ENCODE data around the gene ACTN4.
"Not testable (repeated sequence)": the region's sequence is repeated elsewhere in the genome, so short reads cannot be mapped to it uniquely, and the experiment has no call there.

The ACTN4 gene

DNA sequence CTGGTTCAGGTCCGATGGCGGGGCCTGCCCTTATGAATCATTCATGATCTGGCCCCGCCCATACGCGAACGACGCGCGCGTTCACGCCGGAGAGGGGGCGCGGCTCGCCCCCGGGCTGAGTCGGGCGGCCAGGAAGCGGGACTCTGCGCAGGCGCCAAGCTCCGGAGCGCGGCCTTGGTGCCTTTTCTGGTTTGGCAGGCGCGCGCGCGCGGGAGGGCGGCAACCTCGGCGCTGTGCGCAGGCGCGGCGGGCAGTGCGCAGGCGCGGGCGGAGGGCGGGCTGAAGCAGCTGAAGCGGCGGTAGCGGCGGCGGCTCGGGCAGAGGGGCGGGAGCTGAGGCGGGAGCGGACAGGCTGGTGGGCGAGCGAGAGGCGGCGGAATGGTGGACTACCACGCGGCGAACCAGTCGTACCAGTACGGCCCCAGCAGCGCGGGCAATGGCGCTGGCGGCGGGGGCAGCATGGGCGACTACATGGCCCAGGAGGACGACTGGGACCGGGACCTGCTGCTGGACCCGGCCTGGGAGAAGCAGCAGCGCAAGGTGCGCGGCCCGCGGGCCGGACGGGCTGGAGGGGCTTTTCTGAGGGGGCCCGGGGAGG lies at the start of gene ACTN4:
TSS of gene ACTN4 (plus strand) at position 282 of the 598 bp plus-strand sequence. CDS start at position 379, 97 bp downstream.
- peak; percentile 100 for DNase-seq (ENCODE audit: low spot score)

DNA sequence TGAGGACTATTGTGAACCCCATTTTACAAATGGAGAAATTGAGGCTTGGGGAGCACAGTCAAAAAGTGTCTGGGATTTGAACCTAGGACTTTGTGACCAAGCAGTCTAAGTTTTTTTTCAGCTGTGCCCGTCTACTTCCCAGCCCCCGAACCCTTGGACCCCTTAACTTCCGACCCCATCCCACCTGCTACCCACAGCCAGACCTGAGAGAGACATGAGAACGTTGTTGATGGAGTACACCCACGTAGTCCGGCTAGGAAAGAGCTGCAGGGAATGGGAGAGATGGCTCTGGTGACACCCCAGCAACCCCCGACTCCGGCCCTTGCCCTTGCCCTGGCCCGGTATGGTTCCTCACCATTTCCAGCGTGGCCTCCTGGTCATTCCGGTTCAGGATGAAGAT lies 47.7 kb upstream of the ACTN4 start:
- no peak for DNase-seq (ENCODE audit: low spot score)

DNA sequence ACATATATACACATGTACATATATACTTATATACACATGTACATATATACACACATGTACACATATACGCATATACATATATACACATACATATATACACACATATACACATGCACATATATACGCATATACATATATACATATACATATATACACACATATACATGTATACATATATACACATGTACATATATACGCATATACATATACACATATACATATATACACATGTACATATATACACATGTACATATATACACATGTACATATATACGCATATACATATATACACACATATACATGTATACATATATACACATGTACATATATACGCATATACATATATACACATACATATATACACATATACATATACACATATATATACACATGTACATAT lies 44.6 kb upstream of the ACTN4 start:
- not testable (repeated sequence) for DNase-seq (ENCODE audit: low spot score)

DNA sequence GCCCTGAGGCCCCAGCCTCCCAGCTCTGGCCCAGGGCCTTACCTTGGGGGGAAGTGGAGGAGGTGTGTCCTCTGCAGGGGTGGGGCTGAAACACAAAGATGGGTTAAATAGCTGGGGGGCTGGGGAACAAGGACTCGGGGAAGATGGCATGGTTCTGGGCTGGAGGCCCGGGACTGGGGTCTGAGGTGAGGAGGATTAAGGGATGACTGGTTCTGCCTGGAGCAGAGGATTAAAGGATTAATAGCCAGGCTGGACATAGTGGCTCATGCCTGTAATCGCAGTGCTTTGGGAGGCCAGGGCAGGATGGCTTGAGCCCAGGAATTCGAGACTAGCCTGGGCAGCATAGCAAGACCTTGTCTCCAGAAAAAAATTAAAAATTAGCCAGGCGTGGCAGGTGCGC lies 41.3 kb upstream of the ACTN4 start:
- no peak for DNase-seq (ENCODE audit: low spot score)

DNA sequence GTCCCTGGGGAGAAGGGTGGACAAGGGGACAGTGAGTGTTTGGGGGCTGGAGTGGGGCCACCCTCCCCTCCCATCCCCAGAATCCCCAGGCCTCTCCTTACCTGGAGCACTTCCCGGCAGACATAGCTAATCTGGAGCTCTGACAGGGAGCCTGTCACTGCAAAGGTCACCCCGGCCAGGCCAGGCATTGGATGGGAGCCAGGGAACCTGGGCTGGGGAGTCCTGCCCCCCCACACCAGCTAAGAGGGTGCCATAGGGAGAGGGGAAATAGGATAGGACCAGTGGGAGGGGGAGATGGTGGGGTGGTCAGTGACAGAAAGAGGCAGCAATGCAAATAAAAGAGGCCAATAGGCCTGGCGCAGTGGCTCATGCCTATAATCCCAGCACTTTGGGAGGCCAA lies 33.2 kb upstream of the ACTN4 start:
- DNase-seq (ENCODE audit: low spot score): no peak

DNA sequence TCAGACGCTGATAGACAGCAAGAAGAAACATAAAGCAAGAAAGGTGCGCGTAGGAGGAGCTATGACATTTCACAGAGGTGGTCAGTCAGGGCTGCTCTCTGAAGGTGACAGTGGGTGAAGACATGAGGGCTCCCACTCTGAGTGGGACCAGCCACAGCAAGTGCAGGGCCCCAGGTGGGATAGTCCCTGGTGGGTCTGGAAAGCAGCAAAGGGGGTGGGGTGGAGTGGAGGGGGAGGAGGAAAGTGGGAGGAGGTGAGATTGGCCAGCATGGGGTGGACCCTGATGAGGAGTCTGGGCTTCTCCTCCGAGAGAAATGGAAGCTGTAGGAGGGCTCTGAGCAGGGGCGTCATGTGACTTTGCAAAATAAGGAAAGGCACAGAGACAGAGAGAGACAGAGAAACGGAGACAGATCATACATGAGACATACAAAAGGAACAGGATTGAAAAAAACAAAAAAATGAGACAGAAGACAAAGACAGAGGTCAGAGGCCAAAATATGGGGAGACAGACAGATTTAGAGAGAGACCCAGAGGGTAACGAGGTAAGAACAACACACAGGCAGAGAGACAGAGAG lies 32.4 kb upstream of the ACTN4 start:
- no peak for DNase-seq (ENCODE audit: low spot score)

DNA sequence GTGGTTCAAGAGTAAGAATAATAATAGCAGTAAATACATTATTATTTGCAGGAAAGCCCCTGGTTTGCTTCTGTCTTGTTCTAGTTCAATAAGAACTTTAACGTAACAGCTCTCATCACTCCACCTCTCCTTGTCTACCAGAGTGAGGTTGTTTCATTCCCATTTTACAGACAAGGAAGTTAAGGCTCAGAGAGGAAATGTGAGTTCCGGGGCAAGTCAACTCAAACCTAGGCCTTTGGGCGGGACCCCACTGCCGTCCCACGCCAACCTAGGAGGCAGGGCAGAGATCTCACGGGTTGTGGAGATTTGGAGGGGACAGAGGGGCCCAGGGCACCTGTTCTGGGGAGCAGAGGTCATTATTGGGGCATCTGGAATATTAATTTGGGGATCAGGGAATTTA lies 31.2 kb upstream of the ACTN4 start:
- DNase-seq (ENCODE audit: low spot score): peak; percentile 7

DNA sequence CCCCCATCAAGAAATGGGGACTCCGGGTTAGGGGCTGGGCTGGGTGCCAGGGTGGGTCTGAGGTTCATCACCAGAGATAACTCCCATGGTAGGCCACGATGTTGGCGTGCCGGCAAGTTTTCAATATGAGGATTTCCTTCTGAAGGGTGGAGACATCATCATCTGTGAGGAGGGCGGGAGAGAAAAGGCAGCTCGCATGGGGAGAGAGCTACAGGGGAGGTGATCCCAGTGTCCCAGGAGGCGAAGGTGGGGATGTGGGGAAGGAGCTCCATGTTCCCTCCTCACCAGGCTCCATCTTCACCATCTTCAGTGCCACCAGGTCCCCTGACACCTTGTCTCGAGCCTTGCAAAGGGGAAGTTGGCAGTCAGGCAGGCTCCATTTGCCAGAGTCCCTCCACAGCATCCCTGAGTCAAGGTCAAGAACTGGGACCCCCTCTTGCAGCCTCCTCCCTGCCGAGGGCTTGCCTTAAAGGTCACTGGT lies 30.1 kb upstream of the ACTN4 start:
- peak; percentile 3 for DNase-seq (ENCODE audit: low spot score)

DNA sequence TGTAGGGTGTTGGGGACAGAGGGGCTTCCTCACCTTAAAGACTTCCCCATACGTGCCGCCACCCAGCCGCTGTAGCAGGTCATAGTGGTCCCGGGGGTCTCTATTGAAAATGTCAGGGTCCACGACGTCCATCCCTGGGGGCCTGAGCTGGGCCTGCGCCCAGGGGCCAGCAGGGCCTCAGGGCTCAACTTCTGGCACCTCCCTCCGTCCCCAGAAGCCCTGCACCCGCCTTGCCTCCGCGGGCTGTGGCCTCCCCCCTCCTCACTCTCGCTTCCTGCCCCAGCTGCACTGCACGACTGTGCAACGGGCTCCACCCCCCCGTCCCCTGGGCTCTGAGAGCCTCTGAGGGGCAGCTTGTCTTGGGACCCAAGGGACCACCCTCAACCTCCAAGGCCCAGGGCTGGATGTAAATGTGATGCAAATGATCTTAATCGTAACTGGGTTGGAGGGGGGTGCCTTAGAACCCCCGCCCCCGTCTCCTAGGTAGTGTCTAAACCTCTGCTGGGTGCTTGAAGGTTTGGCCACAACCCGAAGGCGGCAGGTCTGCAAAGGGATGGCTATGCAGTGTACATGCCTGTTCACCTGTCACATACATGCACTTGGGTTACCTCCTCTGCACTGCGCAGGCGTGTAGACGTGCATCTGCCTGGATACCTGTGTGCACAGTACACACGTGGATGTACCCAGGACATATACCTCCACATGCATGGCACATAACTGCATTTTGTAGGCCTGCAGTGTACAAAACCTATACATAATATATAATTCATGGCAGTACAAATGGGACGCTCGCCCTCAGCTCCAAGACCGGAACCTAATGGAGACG lies 29.5 kb upstream of the ACTN4 start, which contains the start of gene MAP4K1:
TSS of gene MAP4K1 (minus strand) at position 190 of the 826 bp plus-strand sequence. CDS start at position 132, 58 bp downstream.
- peak; percentile 59 for DNase-seq (ENCODE audit: low spot score)

DNA sequence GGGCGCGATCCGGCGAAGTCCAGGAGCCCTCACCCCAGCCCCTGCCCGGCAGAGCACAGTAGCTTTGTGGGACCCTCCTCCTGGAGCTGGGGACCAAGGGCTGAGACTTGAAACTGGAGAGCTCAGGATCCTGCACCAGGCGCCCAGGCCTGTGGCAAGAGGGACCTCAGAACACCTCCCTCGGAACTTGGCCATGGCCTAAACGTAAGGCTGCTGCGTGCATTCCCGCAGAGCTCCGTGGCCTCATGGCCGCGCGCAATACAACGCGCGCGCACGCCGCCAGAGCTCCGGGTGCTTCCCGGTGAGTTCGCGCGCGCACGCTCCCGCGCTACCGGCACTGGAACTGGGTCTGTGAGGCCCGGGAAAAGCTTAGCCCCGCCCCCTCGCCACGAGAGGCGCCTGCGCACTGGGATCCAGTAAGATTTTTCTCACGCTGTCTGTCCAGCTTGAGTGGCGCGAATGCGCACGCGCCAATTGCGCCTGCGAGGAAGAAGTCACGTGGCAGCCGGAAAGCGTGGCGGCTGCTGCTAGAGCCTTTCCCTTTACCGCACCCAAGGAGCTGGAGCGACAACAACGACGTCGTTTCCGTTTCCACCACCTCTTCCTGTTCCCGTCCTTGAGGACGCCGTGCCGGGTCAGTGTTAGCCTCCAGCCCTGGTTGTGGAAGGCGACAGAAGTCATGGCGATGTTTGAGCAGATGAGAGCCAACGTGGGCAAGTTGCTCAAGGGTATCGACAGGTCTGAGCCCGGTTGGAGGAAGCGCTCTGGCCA lies 28.7 kb upstream of the ACTN4 start, which contains the start of gene EIF3K:
TSS of gene EIF3K (plus strand) at position 599 of the 771 bp plus-strand sequence. CDS start at position 680, 81 bp downstream.
- DNase-seq (ENCODE audit: low spot score): peak; percentile 98

DNA sequence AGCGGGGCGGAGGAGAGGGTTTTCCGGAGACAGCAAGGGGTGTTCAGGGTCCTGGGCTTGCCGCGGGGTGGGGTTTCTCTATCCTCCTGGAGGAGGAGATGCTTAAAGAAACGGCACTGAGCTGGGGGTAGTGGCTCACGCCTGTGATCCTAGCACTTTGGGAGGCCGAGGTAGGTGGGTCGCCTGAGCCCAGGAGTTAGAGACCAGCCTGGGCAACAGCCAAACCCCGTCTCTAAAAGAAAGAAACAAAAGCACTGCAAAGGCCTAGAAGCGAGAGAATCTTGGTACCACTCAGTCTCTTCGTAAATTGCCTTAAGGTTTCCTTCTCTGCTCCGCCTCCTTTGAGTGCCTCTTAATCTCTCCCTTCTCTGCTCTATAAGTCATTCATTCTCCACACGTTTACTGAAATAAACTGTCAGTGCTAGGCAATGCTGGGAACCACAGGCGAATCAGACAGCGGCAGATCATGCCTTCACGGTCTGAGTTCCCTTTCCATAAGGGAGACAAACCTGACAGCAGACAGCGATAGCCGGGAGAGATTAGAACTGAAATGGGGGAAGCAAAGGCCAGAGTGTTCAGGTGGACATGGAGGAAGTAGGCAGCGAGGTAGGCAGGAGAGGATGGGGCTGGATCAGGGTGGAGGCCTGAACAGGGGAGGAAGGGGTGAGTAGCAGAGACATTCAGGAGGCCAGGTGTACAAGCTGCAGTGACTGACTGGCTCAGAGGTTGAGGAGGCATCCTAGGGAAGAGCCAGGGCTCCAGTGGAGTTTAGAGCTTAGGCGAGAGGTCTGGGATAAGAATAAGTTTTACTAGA lies 27.9 kb upstream of the ACTN4 start:
- DNase-seq (ENCODE audit: low spot score): no peak

DNA sequence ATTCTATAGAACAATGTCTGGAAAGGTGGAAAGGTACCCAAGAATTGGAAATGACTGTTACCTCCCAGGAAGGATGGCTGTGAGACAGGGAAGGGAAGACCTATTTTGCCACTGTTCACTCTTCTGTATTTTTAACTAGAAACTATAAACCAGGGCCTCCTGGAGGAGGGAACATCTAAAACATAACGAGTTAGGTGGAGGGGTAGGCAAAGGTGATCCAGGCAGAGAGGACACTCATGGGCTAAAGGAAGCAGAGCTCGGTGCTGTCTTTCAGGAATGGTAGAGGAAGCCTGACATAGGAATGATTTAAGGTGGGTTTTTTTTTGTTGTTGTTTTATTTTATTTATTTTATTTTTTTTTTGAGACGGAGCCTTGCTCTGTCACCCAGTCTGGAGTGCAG lies 22.6 kb upstream of the ACTN4 start:
- DNase-seq (ENCODE audit: low spot score): no peak

DNA sequence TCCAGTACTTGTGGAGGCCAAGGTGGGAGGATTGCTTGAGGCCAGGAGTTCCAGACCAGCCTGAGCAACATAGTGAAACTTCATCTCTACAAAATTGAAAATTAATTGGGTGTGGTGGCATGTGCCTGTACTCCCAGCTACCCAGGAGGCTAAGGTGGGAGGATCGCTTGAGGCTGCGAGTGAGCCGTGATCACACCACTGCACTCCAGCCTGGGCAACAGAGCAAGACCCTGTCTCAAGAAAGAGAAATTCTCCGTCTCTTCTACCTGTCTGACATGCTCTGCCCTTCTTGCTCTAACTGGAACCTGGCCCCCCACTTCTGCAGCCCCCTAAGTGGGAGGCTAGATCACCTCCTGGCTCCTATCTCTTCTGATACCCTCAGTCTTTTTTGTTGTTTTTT lies 21.0 kb upstream of the ACTN4 start:
- no peak for DNase-seq (ENCODE audit: low spot score)

DNA sequence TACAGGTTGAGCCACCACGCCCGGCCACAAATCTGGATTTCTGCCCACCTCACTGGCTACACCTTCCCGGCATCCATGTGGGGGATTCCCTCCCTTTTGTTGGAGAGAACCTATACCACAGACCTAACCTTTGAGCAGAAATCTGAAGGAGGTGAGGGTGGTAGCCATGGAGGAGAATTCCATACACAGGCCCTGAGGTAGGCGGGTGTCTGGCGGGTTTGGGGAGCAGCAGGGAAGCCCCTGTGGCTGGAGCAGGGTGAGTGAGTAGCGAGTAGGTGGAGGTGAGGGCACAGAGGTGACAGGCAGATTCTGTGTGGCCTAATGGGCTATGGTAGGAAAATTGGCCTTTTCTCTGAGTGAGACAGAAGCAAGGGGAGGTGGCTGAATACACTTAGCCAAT lies 17.9 kb upstream of the ACTN4 start:
- DNase-seq (ENCODE audit: low spot score): no peak

DNA sequence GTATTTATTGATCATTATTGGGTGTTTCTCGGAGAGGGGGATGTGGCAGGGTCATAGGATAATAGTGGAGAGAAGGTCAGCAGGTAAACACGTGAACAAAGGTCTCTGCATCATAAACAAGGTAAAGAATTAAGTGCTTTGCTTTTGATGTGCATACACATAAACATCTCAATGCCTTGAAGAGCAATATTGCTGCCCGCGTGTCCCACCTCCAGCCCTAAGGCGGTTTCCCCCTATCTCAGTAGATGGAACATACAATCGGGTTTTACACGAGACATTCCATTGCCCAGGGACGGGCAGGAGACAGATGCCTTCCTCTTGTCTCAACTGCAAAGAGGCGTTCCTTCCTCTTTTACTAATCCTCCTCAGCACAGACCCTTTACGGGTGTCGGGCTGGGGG lies 16.1 kb upstream of the ACTN4 start:
- not testable (repeated sequence) for DNase-seq (ENCODE audit: low spot score)

DNA sequence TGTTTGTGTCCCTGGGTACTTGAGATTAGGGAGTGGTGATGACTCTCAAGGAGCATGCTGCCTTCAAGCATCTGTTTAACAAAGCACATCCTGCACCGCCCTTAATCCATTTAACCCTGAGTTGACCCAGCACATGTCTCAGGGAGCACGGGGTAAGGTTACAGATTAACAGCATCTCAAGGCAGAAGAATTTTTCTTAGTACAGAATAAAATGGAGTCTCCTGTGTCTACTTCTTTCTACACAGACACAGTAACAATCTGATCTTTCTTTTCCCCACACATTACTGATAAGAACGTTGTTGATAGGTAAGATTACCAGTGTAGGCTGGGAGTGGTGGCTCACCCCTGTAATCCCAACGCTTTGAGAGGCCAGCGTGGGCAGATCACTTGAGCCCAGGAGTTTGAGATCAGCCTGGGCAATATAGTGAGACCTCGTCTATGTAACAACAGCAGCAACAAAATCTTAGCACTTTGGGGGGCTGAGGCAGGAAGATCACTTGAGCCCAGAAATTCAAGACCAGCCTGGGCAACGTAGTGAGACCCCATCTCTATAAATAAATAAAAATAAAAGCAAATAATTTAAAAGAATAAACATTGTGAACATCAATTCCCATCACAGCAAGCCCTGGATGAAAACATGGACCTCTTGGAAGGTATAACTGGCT lies 15.5 kb upstream of the ACTN4 start:
- not testable (repeated sequence) for DNase-seq (ENCODE audit: low spot score)

DNA sequence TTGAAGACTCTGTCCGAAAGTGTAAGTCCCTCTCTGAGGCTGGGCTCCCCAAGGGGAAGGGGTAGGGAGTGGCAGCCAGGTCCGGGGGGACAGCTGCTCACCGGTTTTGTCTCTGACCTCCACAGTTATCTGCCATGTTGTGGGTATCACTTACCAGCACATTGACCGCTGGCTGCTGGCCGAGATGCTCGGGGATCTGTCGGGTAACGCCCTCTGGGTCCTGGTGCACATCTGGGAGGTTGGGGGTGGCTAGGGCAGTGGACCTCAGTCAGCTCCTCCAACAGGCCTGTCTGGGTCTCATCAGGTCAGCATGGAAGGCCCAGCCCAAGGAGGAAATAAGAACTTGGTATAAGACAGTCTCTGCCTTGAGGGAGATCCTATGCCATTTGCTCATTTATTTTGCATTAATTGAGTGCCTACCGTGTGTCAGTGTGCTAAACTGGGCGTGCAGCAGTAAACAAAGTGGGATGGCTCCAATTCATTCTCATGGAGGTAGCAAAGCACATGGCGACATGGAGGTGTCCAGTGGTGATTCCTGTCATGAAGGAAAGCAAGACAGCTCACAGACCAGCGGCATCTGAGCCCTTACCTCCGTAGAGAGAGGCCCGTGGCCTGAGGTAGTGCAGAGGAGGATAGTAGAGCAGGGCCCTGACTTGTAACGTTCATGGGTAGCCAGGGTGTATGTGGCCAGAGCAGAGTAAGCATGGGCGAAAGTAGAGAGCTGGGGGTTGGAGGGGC lies 14.8 kb upstream of the ACTN4 start:
- no peak for DNase-seq (ENCODE audit: low spot score)

DNA sequence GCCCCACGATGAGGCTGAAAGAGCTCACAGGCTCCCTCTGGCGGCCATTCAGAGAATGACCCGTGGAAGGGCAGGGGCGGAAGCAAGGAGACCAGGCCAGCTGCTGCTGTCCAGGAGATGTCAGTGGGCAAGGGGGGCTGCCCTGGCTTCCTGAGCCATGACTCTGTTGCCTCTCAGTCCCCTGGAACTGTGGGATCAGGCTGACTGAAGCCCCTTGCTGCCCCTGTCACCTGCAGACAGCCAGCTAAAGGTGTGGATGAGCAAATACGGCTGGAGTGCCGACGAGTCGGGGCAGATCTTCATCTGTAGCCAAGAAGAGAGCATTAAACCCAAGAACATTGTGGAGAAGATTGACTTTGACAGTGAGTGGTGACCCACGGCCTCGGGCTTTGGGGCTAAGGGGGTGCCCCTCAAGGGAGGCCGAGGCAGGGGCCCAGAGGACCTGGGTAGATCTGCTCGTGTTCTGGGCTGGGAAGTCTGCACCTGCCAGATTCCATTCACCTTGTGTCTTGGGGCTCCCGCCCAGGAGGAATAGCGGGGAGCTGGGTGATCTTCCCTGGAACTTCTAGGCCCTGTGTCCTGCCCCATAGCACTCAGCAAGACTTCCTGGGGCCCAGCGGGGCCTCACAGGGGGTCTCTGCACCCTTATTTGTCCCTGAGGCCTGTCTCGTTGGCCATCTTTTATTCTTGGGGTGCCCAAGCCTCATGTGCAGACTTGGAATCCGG lies 12.5 kb upstream of the ACTN4 start:
- DNase-seq (ENCODE audit: low spot score): peak; percentile 76

Measured in CD4-positive, alpha-beta T cell treated with Interleukin-15 for 4 hours (primary cell).